ENCODE data around the gene FNDC1.

DNA sequence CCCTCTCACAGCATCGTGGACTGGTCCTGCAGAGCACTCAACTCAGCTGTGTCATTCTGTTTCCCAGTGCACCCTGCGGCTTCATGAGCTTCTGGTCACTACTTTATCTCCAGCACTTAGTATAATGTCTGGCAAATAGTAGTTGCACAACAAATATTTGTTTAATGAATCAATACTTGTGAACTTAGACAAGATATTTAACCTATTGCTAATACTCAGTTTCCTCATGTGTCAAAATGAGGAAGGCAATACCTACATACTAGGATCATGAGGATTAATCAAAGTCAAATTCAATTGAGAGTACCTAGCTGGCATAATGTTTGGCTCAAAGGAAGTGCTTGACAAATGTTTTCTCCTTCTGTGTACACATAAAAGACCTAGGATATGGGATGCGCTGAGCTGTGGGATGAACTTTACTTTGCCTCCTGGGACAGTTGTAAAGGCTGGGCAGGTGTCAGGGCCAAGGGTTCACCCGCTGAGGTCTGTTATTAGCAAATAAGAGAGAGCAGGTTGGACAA, 86.3 kb downstream of the FNDC1 start:
- TF ChIP-seq POLR2A (IDR thresholded peaks at IDR 0.05; ENCODE audit: low read length): no peak
- TF ChIP-seq GATA1 (IDR thresholded peaks at IDR 0.05; ENCODE audit: low read depth, low read length): no peak

All from erythroblast (primary cell).